Mesenchymal stem cell (in vitro differentiated cells and primary cell): Measurements from ENCODE around the gene MDM1.

Source experiments
- DNase-seq: peaks from one replicate; pipeline ENCODE4 v3.0.0-alpha.2; 2013
- H2AFZ ChIP-seq: one replicate; pipeline ENCODE4 v1.6.1; 2013; ENCODE audit warnings: low read depth, mild to moderate bottlenecking, control low read depth, inconsistent platforms, low read length, moderate library complexity
- H2AK5ac ChIP-seq: 2 replicates; pipeline ENCODE4 v1.6.1; 2013; ENCODE audit warnings: low read length, moderate library complexity, mild to moderate bottlenecking, inconsistent platforms; ENCODE audit not compliant: severe bottlenecking
- H2BK120ac ChIP-seq: one replicate; pipeline ENCODE4 v1.6.1; 2013; ENCODE audit warnings: low read depth, mild to moderate bottlenecking, inconsistent platforms, low read length, moderate library complexity
- H2BK12ac ChIP-seq, 2 experiments: one replicate each; pipeline ENCODE4 v1.6.1; 2013; ENCODE audit warnings: inconsistent platforms in 2 of 2, low read length in 2 of 2, mild to moderate bottlenecking in 2 of 2, moderate library complexity in 2 of 2, control low read depth in 1 of 2
- H2BK15ac ChIP-seq: one replicate; pipeline ENCODE4 v1.6.1; 2013; ENCODE audit warnings: mild to moderate bottlenecking, low read depth, inconsistent platforms; ENCODE audit not compliant: poor library complexity, severe bottlenecking
- H2BK5ac ChIP-seq: 2 replicates; pipeline ENCODE4 v1.6.1; 2013; ENCODE audit warnings: low read depth, mild to moderate bottlenecking, low read length, control low read depth, inconsistent platforms; ENCODE audit not compliant: poor library complexity, severe bottlenecking
- H3K14ac ChIP-seq, 2 experiments: one replicate each; pipeline ENCODE4 v1.6.1; 2013; ENCODE audit warnings: inconsistent platforms in 2 of 2, low read length in 2 of 2, control low read depth in 1 of 2, mild to moderate bottlenecking in 1 of 2, moderate library complexity in 1 of 2
- H3K18ac ChIP-seq, 2 experiments: one replicate each; pipeline ENCODE4 v1.6.1; 2013; ENCODE audit warnings: inconsistent platforms in 2 of 2, low read length in 2 of 2, control low read depth in 1 of 2, low read depth in 1 of 2, mild to moderate bottlenecking in 1 of 2
- H3K23ac ChIP-seq, 2 experiments: one replicate each; pipeline ENCODE4 v1.6.1; 2013; ENCODE audit warnings: inconsistent platforms in 2 of 2, low read length in 2 of 2, mild to moderate bottlenecking in 2 of 2, moderate library complexity in 2 of 2, control low read depth in 1 of 2
- H3K27ac ChIP-seq: 2 replicates; pipeline ENCODE4 v1.5.1; 2013; ENCODE audit warnings: mild to moderate bottlenecking, moderate library complexity, low read length, control low read depth, inconsistent platforms; ENCODE audit not compliant: poor library complexity, severe bottlenecking
- H3K27me3 ChIP-seq, 2 experiments: 2 replicates each; pipeline versions ENCODE4 v1.6.1 to v1.7.0; 2013; ENCODE audit warnings: low read length in 2 of 2, mild to moderate bottlenecking in 2 of 2, moderate library complexity in 2 of 2, control low read depth in 1 of 2, inconsistent platforms in 1 of 2; ENCODE audit not compliant: control insufficient read depth in 1 of 2, insufficient read depth in 1 of 2
- H3K36me3 ChIP-seq, 2 experiments: 2 replicates each; pipeline versions ENCODE4 v1.6.1 to v1.7.0; 2013; ENCODE audit warnings: low read length in 2 of 2, control low read depth in 1 of 2, inconsistent platforms in 1 of 2, low read depth in 1 of 2, mild to moderate bottlenecking in 1 of 2; ENCODE audit not compliant: insufficient read depth in 2 of 2, control insufficient read depth in 1 of 2
- H3K4ac ChIP-seq, 2 experiments: one replicate each; pipeline ENCODE4 v1.6.1; 2013; ENCODE audit warnings: inconsistent platforms in 2 of 2, low read length in 2 of 2, mild to moderate bottlenecking in 2 of 2, moderate library complexity in 2 of 2, control low read depth in 1 of 2, low read depth in 1 of 2
- H3K4me1 ChIP-seq: 2 replicates; pipeline ENCODE4 v1.6.1; 2013; ENCODE audit warnings: low read depth, low read length, control low read depth; ENCODE audit not compliant: control insufficient read depth, insufficient read depth
- H3K4me2 ChIP-seq: 2 replicates; pipeline ENCODE4 v1.6.1; 2013; ENCODE audit warnings: low read length, mild to moderate bottlenecking, inconsistent platforms; ENCODE audit not compliant: poor library complexity, severe bottlenecking
- H3K4me3 ChIP-seq, 2 experiments: 2 replicates each; pipeline versions ENCODE4 v1.5.1 to v1.7.0; 2013; ENCODE audit warnings: low read length in 2 of 2, mild to moderate bottlenecking in 2 of 2, control low read depth in 1 of 2, low read depth in 1 of 2; ENCODE audit not compliant: insufficient read depth in 1 of 2
- H3K79me1 ChIP-seq: replicated peaks from 2 replicates; pipeline ENCODE4 v1.6.1; 2013; ENCODE audit warnings: mild to moderate bottlenecking, control low read depth, low read length, inconsistent platforms; ENCODE audit not compliant: poor library complexity, severe bottlenecking
- H3K9ac ChIP-seq: 2 replicates; pipeline ENCODE4 v1.7.0; 2013; ENCODE audit warnings: mild to moderate bottlenecking, low read length, moderate library complexity
- H3K9me3 ChIP-seq: 2 replicates; pipeline ENCODE4 v1.7.0; 2013; ENCODE audit warnings: mild to moderate bottlenecking, low read length; ENCODE audit not compliant: control insufficient read depth
- H4K8ac ChIP-seq: one replicate; pipeline ENCODE4 v1.6.1; 2013; ENCODE audit warnings: inconsistent platforms, mild to moderate bottlenecking, low read length, moderate library complexity
- H4K91ac ChIP-seq: one replicate; pipeline ENCODE4 v1.6.1; 2013; ENCODE audit warnings: mild to moderate bottlenecking, low read length, inconsistent platforms
- WGBS: methylation state at CpG from one replicate; pipeline ENCODE4 v1.1.7; 2013; ENCODE audit warnings: mixed read lengths; 5-methylcytosine and 5-hydroxymethylcytosine counted together

The MDM1 gene

DNA sequence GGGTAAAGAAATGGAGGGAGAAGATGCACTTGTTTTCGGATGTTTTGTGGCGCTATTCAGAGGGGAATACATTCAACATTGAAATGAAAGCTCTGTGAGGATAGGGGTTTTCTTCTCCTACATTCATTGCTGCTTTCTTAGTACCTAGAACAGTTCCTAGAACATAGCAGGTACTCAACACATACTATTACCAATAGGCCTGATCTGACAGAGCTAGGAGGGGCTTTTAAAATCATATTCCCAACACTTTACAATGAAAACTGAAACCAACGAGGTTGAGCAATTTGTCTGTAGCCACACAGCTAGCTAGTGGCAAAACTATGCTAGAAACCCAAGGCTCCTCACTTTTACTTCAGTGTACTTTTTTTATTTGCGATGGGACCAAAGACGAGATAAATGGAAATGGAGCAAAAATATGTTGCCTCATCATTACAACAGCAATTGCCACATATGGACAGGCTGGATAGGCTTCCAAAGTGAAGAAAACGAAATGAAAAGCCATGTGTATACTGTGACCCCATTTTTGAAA is 55.7 kb downstream of the MDM1 start:
- Histone ChIP-seq H3K27ac (no peak overlapping the region), H3K23ac (no peak overlapping the region), H3K27me3 (no peaks in the 10 kb centered on the region), H2BK5ac (no peak overlapping the region), H4K91ac (no peak overlapping the region), H2BK120ac (no peak overlapping the region), H2AFZ (no peak overlapping the region), H3K4me2 (no peak overlapping the region), H3K4me3 (no peak overlapping the region), H2AK5ac (no peak overlapping the region), H2BK12ac (no peak overlapping the region), H3K9ac (no peak overlapping the region), H4K8ac (no peak overlapping the region), H3K9me3 (no peaks in the 10 kb centered on the region), H3K4ac (no peak overlapping the region), H3K4me1 (peaks cover 2% of the 10 kb centered on the region), H3K36me3 (no peaks in the 10 kb centered on the region), H3K18ac (no peak overlapping the region), H3K14ac (no peak overlapping the region), H3K79me1 (no peaks in the 10 kb centered on the region), H2BK15ac (no peak overlapping the region)
- no peak for DNase-seq
- 90% methylated on average over 4 of the region's 6 CpGs for WGBS

- H4K91ac ChIP-seq: no peak overlapping the region
- H3K4ac ChIP-seq: no peak overlapping the region
These were observed 59.4 kb downstream of the MDM1 start for GRCh38 chr12:68272732-68273131.

GRCh38 chr12:68271346-68271745 is 60.8 kb downstream of the MDM1 start:
- H3K18ac ChIP-seq: no peak overlapping the region
- no peak overlapping the region for H2BK12ac ChIP-seq
- H3K23ac ChIP-seq: no peak overlapping the region
- H3K9ac ChIP-seq: no peak overlapping the region
- no peaks in the 10 kb centered on the region for H3K9me3 ChIP-seq
- no peaks in the 10 kb centered on the region for H3K27me3 ChIP-seq
- no peak overlapping the region for H3K4me2 ChIP-seq
- H4K8ac ChIP-seq: no peak overlapping the region
- DNase-seq: peak; percentile 92
- no peak overlapping the region for H4K91ac ChIP-seq
- no peak overlapping the region for H3K14ac ChIP-seq
- H2BK120ac ChIP-seq: no peak overlapping the region
- no peak overlapping the region for H2BK15ac ChIP-seq
- H2AFZ ChIP-seq: no peak overlapping the region
- H3K27ac ChIP-seq: no peak overlapping the region
- H2BK5ac ChIP-seq: no peak overlapping the region
- H3K4me1 ChIP-seq: no peaks in the 10 kb centered on the region
- H2AK5ac ChIP-seq: no peak overlapping the region
- WGBS: 30% methylated on average over 6 of the region's 8 CpGs
- no peaks in the 10 kb centered on the region for H3K79me1 ChIP-seq
- no peaks in the 10 kb centered on the region for H3K36me3 ChIP-seq
- H3K4ac ChIP-seq: no peak overlapping the region
- H3K4me3 ChIP-seq: no peak overlapping the region

More at GRCh38 chr12:68272732-68273131, 59.4 kb downstream of the MDM1 start:
- Histone ChIP-seq H4K8ac (no peak overlapping the region), H3K79me1 (no peaks in the 10 kb centered on the region), H3K9ac (no peak overlapping the region), H2BK12ac (no peak overlapping the region), H2AFZ (no peak overlapping the region), H2BK120ac (no peak overlapping the region), H2BK15ac (no peak overlapping the region), H3K14ac (no peak overlapping the region), H3K4me3 (no peak overlapping the region), H2AK5ac (no peak overlapping the region), H3K27ac (no peak overlapping the region), H3K9me3 (no peaks in the 10 kb centered on the region), H3K18ac (no peak overlapping the region), H3K36me3 (no peaks in the 10 kb centered on the region), H2BK5ac (no peak overlapping the region), H3K23ac (no peak overlapping the region), H3K27me3 (no peaks in the 10 kb centered on the region), H3K4me2 (no peak overlapping the region), H3K4me1 (no peaks in the 10 kb centered on the region)
- DNase-seq: no peak

DNA sequence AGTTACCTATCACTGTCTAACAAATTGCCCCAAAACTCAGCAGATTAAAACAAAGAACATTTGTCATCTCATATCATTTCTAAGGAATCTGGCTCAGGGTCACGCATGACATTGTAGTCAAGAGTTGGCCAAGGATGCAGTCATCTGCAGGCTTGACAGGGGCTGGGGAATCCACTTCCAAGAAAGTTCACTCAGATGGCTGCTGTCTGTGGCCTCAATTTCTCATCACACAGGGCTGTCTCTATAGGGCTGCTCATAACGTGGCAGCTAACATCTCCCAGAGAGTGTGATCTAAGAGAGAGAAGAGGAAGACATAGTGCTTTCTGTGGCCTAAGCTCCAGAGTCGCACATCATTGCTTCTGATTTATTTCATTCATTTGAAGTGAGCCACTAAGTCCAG is 61.8 kb downstream of the MDM1 start:
- H3K9me3 ChIP-seq: no peaks in the 10 kb centered on the region
- H3K4me1 ChIP-seq: peaks cover under 1% of the 10 kb centered on the region
- no peak overlapping the region for H2AK5ac ChIP-seq
- no peak overlapping the region for H2BK120ac ChIP-seq
- no peak overlapping the region for H2BK15ac ChIP-seq
- no peaks in the 10 kb centered on the region for H3K79me1 ChIP-seq
- H3K4ac ChIP-seq: no peak overlapping the region
- H3K23ac ChIP-seq: no peak overlapping the region
- H3K4me2 ChIP-seq: no peak overlapping the region
- 83% methylated on average over 3 of the region's 3 CpGs for WGBS
- no peak overlapping the region for H4K8ac ChIP-seq
- no peak overlapping the region for H2BK12ac ChIP-seq
- DNase-seq: no peak
- no peak overlapping the region for H3K9ac ChIP-seq
- H2AFZ ChIP-seq: no peak overlapping the region
- H3K4me3 ChIP-seq: no peak overlapping the region
- H4K91ac ChIP-seq: no peak overlapping the region
- no peak overlapping the region for H3K14ac ChIP-seq
- no peak overlapping the region for H3K27ac ChIP-seq
- H3K27me3 ChIP-seq: no peaks in the 10 kb centered on the region
- H2BK5ac ChIP-seq: no peak overlapping the region
- H3K36me3 ChIP-seq: no peaks in the 10 kb centered on the region
- peak overlapping the region in 1 of 2 experiments; percentile 5 for H3K18ac ChIP-seq
